Measurements from ENCODE around the gene ZBTB5.

ZBTB5 gene

DNA sequence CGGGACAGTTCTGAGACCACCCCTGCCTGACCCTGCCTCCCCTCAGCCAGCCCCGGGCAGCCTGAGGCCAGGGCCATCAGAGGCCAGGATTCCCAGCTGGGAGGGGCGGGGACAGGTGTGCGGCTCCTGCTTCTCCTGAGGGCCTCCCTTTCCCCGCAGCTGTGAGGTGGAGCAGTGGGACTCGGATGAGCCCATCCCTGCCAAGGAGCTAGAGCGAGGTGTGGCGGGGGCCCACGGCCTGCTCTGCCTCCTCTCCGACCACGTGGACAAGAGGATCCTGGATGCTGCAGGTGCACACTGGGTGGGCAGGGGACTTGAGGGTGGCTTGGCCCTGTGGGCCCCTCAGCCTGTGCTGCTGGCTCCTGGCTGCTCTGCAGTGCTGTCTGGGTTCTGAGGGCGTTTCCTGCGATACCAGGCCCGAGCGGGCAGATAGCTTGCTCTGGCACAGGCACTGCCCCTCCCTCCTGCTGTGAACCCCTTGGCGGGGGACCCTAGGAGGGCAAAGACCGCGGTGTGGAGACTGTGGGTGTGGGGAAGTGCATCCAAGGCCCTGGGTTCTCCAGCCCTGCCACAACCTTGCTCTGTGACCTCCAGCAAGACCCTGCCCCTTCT lies 40.5 kb downstream of the ZBTB5 start:
- no peak for DNase-seq (ENCODE audit: low spot score)

DNA sequence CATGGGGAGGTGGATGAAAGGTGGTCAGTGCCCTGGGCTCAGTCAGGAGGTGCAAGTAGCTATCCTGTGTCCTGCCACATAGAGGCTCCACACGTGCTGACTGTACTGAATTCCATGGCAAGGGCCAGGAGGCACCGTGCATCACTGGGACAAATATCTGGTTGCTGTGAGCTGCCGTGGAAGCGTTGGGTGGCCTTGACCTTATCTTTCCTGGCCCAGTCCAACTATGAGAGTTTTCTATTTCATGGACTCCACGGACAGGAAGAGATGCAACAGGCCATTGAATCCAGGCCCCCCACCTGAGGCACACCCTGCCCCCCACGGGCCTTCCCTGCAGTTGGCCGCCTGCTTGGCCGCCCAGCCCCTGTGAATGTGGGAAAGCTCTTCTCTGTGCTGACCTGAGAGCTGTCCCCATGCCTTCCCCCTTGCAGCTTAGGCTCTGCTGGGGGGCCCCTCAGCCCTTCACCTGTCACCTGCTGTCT lies 41.0 kb downstream of the ZBTB5 start:
- no peak for DNase-seq (ENCODE audit: low spot score)

DNA sequence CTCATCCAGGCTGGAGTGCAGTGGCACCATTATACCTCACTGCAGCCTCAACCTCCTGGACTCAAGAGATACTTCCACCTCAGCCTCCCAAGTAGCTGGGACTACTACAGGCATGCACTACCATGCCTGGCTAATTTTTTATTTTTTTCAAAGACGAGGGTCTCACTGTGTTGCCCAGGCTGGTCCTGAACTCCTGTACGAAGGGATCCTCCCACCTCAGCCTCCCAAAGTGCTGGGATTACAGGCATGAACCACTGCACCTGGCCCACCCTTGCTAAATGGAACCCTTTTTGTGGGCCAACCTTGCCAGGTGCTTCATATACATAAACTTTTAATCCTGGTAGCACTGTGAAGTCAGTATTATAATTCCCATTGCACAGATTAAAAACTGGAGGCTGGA lies 41.7 kb downstream of the ZBTB5 start:
- no peak for DNase-seq (ENCODE audit: low spot score)

DNA sequence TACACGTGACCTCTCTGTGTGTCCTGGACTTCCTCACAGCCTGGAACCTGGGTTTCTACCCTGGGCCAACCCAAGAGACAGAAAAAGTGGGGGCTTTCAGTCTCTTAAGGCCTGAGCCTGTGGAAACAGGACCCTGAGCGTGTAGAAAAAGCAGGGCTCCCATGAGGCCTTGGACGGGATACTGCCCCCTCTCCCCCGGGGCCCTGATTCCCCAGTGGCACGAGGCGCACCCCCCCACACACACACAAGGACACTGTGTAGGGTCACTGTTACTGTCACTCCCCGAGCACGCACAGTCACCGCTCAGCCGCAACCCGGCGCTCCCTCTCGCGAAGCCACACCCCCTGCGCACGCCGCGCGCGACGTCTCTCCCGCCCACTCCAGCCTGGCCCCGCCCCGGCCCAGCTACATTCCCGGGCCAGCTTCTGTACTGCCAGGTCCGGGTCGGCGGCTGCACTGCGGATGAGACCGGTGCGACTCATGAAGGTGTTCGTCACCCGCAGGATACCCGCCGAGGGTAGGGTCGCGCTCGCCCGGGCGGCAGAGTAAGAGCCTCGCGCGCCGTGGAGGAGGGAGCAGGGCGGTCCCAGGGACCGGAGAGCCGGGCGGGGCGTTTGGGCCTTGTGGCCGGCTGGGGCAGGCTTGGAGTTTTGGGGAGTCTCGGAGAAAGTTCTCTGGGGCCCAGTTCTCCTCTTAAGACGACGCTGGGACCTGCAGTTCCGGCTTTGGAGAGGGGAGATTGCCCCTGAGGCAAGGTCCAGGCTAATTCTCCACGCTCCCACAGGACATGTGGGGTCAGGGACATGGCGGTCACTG lies 42.8 kb downstream of the ZBTB5 start, which contains the start of gene GRHPR:
Gene GRHPR (plus strand): TSS at position 408 of the 816 bp plus-strand sequence. CDS start 55 bp downstream, at position 463.
- peak; percentile 98 for DNase-seq (ENCODE audit: low spot score)

DNA sequence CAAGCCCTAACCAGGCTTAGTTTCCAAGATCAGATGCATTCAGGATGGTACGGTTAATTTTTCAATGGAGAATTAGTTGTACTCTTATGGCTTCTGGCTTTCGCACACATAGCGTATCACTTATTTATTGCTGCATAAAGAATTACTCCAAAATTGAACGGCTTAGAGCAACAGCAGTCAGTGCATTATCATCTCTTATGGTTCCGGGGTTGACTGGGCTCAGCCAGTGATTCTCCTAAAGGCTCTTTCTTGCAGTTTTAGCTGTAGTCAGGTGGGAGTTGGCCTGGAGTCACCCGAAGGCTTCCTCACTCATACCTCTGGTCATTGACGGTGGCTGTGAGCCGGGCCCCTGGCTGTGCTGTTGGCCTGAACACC lies 43.3 kb downstream of the ZBTB5 start:
- DNase-seq (ENCODE audit: low spot score) = peak; percentile 83

DNA sequence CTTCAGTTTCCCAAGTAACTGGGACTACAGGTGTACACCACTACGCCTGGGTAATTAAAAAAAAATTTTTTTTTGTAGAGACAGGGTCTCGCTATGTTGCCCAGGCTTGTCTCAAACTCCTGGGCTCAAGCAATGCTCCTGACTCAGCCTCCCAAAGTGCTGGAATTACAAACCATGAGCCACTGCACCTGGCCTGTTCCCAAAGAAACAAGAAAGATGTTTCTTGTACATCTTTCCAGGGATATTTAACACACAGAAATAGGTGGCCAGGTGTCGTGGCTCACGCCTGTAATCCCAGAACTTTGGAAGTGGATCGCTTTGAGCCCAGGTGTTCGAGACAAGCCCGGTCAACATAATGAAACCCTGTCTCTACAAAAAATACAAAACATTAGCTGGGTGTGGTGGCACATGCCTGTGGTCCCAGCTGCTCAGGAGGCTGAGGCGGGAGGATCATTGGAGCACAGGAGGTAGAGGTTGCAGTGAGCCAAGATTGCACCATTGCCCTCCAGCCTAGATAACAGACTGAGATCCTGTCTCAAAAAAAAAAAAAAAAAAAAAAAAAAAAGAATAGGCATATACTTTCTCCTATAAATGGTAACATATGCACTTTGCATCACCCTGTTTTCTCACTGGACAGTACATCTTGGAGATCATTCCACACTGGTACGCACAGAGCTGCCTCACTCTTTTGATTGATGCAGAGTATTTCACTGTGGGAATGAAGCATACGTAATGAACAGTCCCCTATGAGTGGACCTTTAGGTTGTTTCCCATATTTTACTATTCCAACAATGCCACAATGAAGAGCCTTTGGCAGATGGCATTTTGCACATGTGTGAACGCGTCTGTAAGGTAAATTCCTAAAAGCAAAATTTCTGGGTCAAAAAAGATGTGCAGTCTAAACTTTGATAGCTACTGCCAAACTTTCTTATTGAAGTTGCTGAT lies 44.7 kb downstream of the ZBTB5 start:
- DNase-seq (ENCODE audit: low spot score) = no peak

DNA sequence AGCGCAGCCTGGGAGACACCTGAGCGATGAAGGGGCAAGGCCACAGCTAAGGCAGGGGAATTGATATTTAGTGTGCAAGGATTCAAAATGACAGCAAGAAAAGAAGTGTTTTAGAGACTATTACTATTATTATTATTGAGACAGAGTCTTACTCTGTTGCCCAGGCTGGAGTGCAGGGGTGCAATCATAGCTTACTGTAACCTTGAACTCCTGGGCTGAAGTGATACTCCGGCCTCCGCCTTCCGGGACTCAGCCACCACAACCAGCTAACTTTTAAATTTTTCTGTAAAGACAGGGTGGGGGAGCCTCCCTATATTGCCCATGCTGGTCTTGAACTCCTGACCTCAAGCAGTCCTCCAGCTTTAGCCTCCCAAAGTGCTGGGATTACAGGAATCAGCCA lies 46.0 kb downstream of the ZBTB5 start:
- no peak for DNase-seq (ENCODE audit: low spot score)

DNA sequence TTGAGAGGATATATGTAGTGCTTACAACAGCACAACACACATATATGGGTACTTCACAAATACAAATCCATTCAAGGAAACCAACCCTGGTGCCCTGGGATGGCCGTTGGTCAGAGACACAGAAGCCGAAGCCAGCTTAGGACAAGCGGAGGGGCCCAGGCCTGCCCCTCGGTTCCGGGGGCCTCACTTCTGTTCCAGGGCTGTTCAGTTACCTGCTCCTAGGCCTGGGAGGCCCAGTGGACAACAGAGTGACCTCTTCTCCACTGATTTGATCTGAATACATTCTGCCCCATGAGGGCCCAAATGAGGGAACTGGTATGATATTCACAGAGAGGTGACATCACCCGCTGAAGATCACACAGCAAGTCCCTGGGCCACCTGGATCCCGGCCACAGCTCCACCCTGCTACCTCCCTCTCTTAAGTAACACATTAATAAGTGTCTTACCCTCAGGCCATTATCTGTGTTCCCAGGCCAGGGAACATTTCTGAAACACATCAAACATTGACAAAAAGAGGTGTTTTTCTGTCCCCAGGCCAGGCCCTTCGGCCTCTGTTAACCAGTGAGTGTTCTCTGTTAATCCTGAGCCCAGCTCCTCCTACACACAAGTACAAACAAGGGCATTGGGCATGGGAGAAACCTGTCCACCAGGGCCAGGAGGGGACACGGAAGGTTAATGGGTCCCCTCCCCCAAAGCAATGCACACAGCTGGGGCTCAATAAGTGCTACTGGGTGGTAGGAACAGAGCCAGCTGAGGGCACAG lies 47.2 kb downstream of the ZBTB5 start:
- no peak for DNase-seq (ENCODE audit: low spot score)

DNA sequence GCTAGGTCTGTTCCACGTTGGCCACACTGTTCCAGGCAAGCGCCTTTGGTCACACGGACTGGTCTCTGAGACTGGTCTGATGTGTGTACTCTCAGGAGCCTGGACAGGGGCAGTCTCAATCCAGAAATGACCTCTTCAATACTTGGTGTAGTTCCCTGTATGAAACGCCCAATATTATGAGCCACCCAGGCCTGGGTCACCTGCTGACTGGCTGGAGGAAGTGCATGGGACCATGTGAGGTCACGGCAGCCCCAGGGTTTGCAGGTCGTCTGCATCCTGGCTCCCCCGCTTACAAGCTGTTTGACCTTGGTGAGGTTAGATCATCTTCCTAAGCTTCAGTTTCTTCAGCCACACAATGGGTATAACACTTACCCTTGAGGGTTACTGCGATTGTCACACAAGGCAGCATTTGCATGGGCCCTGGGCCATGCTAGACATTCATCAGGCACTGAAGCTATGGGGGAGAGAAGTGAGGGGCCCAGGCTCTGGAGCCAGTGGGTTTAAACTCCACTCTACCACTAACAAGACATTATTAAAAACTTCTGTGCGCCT lies 47.9 kb downstream of the ZBTB5 start:
- no peak for DNase-seq (ENCODE audit: low spot score)

DNA sequence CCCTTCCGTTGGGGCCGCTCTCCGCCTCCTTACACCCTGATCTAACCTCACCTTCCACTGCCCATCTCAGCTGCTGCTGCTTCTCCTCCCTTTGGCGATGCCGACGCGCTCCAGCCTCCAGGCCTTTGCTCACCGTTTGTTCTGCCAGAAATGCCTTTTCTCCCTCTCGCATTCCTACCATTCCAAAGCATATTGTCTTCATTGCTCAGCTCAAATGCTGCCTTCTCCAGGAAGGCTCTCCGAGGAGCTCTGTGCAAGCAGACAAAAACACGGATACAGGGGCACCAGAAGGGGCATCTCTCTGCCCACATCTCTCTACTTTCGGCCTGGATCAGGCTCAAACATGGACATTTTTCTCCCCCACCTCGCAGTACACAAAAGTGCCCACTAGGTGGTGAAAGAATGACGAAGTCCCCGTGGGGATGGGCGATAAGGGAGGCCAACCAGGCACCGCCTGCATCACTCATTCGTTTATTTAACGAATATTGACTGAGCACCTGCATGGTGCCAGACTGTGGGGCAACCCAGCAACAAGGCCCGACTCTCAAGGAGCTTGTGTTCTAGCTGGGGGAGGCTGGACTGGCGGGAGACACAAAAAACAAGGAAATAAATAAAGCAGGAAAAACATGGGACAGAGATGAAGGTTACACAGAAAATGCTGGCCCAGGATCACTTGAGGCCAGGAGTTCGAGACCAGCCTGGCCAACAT lies 50.1 kb downstream of the ZBTB5 start:
- DNase-seq (ENCODE audit: low spot score) = peak; percentile 95

DNA sequence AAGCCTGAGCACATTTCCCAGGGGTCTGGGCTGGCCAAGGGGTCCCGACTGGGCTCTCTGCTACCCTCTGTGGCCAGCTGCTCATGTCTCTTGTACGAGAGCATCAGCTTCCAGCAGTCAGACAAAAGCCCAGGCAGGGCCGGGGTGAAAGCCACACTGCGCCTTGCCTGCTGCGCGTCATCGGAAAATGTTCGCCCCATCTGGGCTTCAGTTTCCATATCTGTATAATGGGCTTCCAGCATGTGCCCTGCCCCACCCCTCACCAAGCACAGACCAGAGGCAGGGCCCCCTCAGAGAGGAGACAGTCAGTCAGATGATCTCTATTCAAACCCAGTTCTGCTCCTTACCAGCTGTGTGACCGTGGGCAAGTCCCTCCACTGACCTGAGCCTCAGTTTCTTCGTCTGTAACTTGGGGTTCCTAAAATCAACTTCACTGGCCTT lies 50.7 kb downstream of the ZBTB5 start:
- no peak for DNase-seq (ENCODE audit: low spot score)

DNA sequence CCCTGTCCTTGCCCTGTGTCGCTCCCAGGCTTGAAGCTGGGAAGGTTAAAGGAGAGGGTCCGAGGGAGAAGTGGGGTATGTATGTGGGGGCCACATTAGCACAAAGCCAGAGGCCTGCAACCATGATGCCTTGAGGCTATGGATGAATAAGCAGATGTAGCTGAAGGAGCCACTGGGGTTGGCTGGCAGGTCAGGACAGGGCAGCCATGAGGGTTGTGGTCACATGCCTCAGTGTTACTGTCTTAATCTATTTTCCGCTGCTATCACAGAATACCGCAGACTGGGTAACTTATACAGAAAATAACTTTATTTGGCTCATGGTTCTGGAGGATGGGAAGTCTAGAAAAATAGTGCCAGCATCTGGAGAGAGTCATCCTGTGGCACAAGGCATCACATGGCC lies 51.9 kb downstream of the ZBTB5 start:
- no peak for DNase-seq (ENCODE audit: low spot score)

DNA sequence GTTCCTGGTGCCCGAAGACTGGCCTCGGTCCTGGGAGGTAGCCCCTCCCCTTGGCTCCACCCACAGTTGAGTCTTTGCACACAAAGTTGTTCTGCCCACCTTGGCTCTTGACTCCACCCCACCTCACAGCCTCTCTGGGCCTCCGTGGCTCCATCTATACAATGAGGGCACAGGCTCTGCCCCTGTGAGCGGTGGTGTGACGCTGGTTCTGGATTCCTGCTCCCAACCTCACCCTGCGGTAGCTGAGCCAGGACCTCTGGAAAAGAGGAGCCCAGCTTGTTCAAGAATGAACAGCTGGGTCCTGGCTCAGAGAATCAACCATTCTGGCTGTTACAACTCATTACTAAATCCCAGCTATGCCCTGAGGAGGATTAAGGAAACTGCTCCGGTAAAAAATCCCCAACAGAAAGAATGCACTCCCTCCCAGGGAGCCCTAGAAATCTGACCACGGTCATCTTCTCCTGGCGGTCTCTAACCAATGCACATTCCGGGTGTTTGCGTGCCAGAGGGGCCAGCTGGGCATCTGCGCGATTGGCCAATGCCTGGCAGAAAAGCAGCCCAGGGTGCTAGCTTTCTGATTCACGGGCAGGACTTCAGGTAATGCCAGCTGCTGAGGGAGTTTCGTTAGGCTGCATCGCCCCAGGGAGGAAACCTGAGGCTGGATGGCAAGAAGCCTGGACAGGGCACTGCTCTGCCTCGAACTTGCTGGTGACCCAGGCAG lies 52.7 kb downstream of the ZBTB5 start:
- DNase-seq (ENCODE audit: low spot score) = no peak

DNA sequence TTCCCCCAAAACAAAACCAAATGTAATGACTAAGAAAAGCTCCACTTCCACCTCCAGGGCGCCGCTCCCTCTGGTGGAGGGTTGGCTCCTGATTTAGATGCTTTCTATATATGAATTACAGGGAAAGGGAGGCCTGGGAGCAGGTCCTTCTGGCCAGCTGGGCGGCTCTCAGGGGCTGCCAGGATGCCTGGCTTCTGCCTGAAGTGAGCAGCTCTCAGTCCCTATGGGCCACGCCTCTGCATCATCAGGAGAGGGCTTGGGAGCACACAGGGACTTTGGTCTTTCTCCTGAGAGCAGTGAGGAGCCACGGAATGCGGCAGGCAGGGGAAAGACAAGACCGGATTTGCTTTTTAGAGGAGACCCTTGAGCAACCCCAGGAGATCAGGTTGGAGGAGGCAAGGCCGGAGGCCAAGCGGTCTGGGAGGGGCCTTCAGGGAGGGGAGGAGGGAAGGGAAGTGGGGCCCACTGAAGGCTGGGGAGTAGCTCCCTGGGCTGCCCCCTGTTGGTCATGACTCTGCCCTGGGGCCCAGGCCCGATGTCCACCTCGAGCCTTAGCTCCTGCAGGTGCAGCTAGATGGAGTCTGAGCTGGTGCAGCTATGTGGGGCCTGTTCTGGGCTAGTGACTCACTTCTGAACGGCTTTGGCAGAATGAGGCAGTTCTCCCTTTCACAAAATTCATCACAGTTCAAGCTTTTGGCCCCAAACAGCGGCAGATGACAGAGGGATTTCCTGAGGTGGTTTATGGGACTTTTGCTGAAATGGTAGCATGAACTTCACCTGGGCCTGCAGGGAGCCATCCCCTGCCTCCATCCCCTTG lies 54.1 kb downstream of the ZBTB5 start:
- peak; percentile 72 for DNase-seq (ENCODE audit: low spot score)

DNA sequence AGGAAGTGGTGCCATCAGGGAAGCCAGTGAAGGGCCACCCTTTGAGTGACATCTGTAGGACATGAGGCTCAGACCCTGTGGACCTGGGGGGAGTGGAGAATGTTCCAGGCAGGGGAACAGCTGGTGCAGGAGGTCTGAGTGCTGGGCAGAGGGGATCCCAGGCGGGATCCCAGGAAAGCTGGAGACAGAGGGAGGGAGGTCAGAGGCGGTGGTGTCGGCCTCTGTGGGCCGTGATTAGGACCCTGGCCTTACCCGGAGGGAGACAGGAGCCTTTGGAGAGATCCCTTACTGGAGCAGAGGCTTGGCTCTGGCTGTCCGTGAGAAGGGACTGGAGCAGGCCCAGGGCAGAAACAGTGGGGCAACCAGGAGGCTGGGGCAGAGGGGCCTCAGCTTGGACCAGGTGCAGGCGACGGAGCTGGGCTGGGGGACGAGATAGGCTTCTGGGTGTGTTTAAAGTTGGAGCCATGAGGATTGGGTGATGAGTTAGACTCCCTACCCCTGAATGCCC lies 54.8 kb downstream of the ZBTB5 start:
- no peak for DNase-seq (ENCODE audit: low spot score)

DNA sequence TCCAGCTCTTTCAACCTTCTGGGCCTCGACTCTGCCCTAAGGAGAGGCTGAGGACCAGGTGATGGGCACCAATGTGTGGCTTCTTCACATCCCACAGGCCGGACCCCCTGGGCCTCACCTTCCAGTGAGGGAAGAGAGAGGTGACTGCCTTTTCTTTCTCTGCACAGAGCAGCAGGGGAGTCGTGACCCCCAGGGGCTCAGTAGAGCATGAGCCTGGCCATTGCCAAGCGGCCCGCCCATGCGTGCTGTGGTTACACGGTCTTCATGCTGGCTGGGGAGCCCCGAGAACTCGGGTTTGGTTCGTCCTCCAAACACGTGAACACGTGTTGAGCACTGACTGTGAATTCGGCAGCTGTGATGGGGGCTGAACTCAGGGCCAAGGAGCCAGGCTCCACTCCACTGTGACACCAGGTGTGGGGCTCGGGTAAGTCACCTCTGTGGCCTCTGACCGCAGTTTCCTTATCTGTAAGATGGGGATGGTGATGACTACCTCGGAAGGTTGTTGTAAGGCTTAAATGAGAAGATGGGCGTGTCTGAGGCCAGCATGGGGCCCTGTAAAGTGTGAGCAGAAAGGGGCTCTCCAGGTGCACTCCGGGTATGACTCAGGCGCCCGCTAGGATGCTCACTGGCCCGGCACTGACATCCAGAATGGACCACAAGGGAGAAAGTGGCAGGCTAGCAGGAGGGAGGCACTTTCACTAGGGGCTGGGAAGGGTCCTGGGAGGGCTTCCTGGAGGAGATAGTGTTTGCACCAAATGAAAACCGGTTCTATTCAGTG lies 56.1 kb downstream of the ZBTB5 start:
- no peak for DNase-seq (ENCODE audit: low spot score)

DNA sequence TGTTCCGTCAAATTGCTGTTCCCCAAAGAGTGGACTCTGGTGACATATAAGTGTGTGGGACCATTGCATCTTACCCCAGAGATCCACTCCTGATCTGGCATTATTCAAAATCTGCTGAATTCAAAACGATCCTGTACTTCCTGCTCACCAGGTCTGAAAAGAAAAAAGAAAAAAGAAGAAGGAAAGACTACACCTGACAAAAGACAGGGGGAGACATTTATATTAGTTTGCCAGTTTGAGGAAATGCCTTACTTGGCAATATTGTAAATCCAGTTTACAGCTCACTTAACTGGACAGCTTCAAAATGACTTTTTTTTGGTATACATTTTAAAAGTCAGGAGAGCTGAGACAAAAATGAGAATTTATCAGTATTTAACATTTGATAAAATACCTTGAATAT lies 57.8 kb downstream of the ZBTB5 start:
- DNase-seq (ENCODE audit: low spot score) = no peak
